Jurkat, Clone E6-1 (cell line): Measurements from ENCODE around the gene JAGN1.
"Not testable (repeated sequence)": the region's sequence is repeated elsewhere in the genome, so short reads cannot be mapped to it uniquely, and the experiment has no call there.

Experiments used
- DNase-seq: peaks from one replicate; pipeline ENCODE4 v3.0.0-alpha.2; 2011; ENCODE audit warnings: low read depth, low spot score
- H3K4me3 ChIP-seq: 2 replicates; pipeline ENCODE4 v1.5.1; 2011; ENCODE audit warnings: mild to moderate bottlenecking, low read length, control low read depth, moderate library complexity

The JAGN1 gene

GRCh38 chr3:9891072-9891622, 737 bp downstream of the JAGN1 start:
- DNase-seq: no peak
- peak overlapping the region; percentile 91 for H3K4me3 ChIP-seq

GRCh38 chr3:9893739-9894138, 3.3 kb downstream of the JAGN1 start:
- no peak overlapping the region for H3K4me3 ChIP-seq
- no peak for DNase-seq

- not testable (repeated sequence) for H3K4me3 ChIP-seq, DNase-seq
Measured at GRCh38 chr3:9895715-9896114, 5.3 kb downstream of the JAGN1 start.

GRCh38 chr3:9896755-9897407, 6.5 kb downstream of the JAGN1 start:
- H3K4me3 ChIP-seq, DNase-seq: not testable (repeated sequence)

GRCh38 chr3:9897408-9898372, 7.3 kb downstream of the JAGN1 start:
- no peak overlapping the region for H3K4me3 ChIP-seq
- no peak for DNase-seq

GRCh38 chr3:9898467-9899241, 8.2 kb downstream of the JAGN1 start:
- H3K4me3 ChIP-seq: no peak overlapping the region
- no peak for DNase-seq

GRCh38 chr3:9899289-9899791, 8.9 kb downstream of the JAGN1 start:
- H3K4me3 ChIP-seq: no peak overlapping the region

GRCh38 chr3:9900965-9901415, 10.6 kb downstream of the JAGN1 start:
- not testable (repeated sequence) for H3K4me3 ChIP-seq, DNase-seq

More at GRCh38 chr3:9899289-9899791, 8.9 kb downstream of the JAGN1 start:
- no peak for DNase-seq

GRCh38 chr3:9901967-9902366, 11.6 kb downstream of the JAGN1 start:
- H3K4me3 ChIP-seq: peak overlapping the region; percentile 8
- peak; percentile 82 for DNase-seq

- peak; percentile 45 for DNase-seq
- peak within 1 kb of the TSS; percentile 8 for H3K4me3 ChIP-seq
Measured at GRCh38 chr3:9902372-9903237, 12.2 kb downstream of the JAGN1 start, which contains the start of gene IL17RE. Gene IL17RE (plus strand): TSS chr3:9902848. CDS start chr3:9902933, 85 bp downstream.

GRCh38 chr3:9903238-9903624, 12.8 kb downstream of the JAGN1 start:
- DNase-seq: no peak
- no peak overlapping the region for H3K4me3 ChIP-seq

GRCh38 chr3:9903904-9904303, 13.5 kb downstream of the JAGN1 start:
- DNase-seq: no peak
- H3K4me3 ChIP-seq: no peak overlapping the region

- DNase-seq: no peak
- H3K4me3 ChIP-seq: no peak overlapping the region
Measured at GRCh38 chr3:9906480-9906879, 16.1 kb downstream of the JAGN1 start.

GRCh38 chr3:9908286-9908685, 17.9 kb downstream of the JAGN1 start:
- no peak overlapping the region for H3K4me3 ChIP-seq
- no peak for DNase-seq

GRCh38 chr3:9909221-9910013, 19.0 kb downstream of the JAGN1 start:
- DNase-seq: no peak
- H3K4me3 ChIP-seq: no peak overlapping the region

- DNase-seq: no peak
- no peak overlapping the region for H3K4me3 ChIP-seq
Measured at GRCh38 chr3:9911863-9912262, 21.5 kb downstream of the JAGN1 start.

GRCh38 chr3:9912294-9912935, 22.0 kb downstream of the JAGN1 start:
- H3K4me3 ChIP-seq: no peak overlapping the region
- DNase-seq: peak; percentile 18
